Measurements from ENCODE around the gene ETV6. TPM values are rescaled to one million over a fixed set of nuclear protein-coding genes. Genes with fewer than 3 reads are reported as not detected.
"Not testable (repeated sequence)": the region's sequence is repeated elsewhere in the genome, so short reads cannot be mapped to it uniquely, and the experiment has no call there.

The ETV6 gene
- total RNA-seq, 1 donor from 2014 or later = 33.4 TPM

- H3K9me3 Mint-ChIP-seq (ENCODE audit: low read depth) = peaks cover 21% of the 10 kb centered on the region
- no peak overlapping the region for H3K4me3 Mint-ChIP-seq (ENCODE audit: unreplicated experiment)
- peaks cover 14% of the 10 kb centered on the region for H3K36me3 Mint-ChIP-seq (ENCODE audit: low read depth)
- H3K4me1 Mint-ChIP-seq (ENCODE audit: low read depth) = peaks cover 19% of the 10 kb centered on the region
- H3K27ac Mint-ChIP-seq (ENCODE audit: unreplicated experiment) = no peak overlapping the region
- no peaks in the 10 kb centered on the region for H3K27me3 Mint-ChIP-seq (ENCODE audit: low read depth)
- no peak for DNase-seq (ENCODE audit: low spot score)
- no peak for TF ChIP-seq CTCF (IDR thresholded peaks at IDR 0.05)
Observed at GRCh38 chr12:11907625-11908024, 258.2 kb downstream of the ETV6 start.

GRCh38 chr12:11909406-11909805 is 259.9 kb downstream of the ETV6 start:
- not testable (repeated sequence) for H3K4me3 Mint-ChIP-seq (ENCODE audit: unreplicated experiment); H3K27ac Mint-ChIP-seq (ENCODE audit: unreplicated experiment)
- peaks cover 21% of the 10 kb centered on the region for H3K9me3 Mint-ChIP-seq (ENCODE audit: low read depth)

GRCh38 chr12:11916113-11916512 is 266.6 kb downstream of the ETV6 start:
- Mint-ChIP-seq H3K9me3 (ENCODE audit: low read depth) (peaks cover 9% of the 10 kb centered on the region), H3K27ac (ENCODE audit: unreplicated experiment) (no peak overlapping the region), H3K4me1 (ENCODE audit: low read depth) (no peaks in the 10 kb centered on the region), H3K27me3 (ENCODE audit: low read depth) (no peaks in the 10 kb centered on the region), H3K4me3 (ENCODE audit: unreplicated experiment) (no peak overlapping the region), H3K36me3 (ENCODE audit: low read depth) (peaks cover 6% of the 10 kb centered on the region)
- TF ChIP-seq CTCF (IDR thresholded peaks at IDR 0.05) = no peak
- no peak for DNase-seq (ENCODE audit: low spot score)

More at GRCh38 chr12:11909406-11909805, 259.9 kb downstream of the ETV6 start:
- peaks cover 19% of the 10 kb centered on the region for H3K4me1 Mint-ChIP-seq (ENCODE audit: low read depth)
- not testable (repeated sequence) for H3K27me3 Mint-ChIP-seq (ENCODE audit: low read depth); DNase-seq (ENCODE audit: low spot score)
- peaks cover 14% of the 10 kb centered on the region for H3K36me3 Mint-ChIP-seq (ENCODE audit: low read depth)

GRCh38 chr12:11916771-11917170 is 267.3 kb downstream of the ETV6 start:
- Mint-ChIP-seq H3K9me3 (ENCODE audit: low read depth) (peaks cover 7% of the 10 kb centered on the region), H3K4me3 (ENCODE audit: unreplicated experiment) (no peak overlapping the region), H3K36me3 (ENCODE audit: low read depth) (peaks cover 4% of the 10 kb centered on the region), H3K27me3 (ENCODE audit: low read depth) (no peaks in the 10 kb centered on the region), H3K4me1 (ENCODE audit: low read depth) (no peaks in the 10 kb centered on the region), H3K27ac (ENCODE audit: unreplicated experiment) (no peak overlapping the region)
- no peak for TF ChIP-seq CTCF (IDR thresholded peaks at IDR 0.05)
- no peak for DNase-seq (ENCODE audit: low spot score)

GRCh38 chr12:11917501-11917900 is 268.0 kb downstream of the ETV6 start:
- H3K4me3 Mint-ChIP-seq (ENCODE audit: unreplicated experiment) = no peak overlapping the region
- H3K27me3 Mint-ChIP-seq (ENCODE audit: low read depth) = no peaks in the 10 kb centered on the region
- no peak for TF ChIP-seq CTCF (IDR thresholded peaks at IDR 0.05)
- peaks cover 2% of the 10 kb centered on the region for H3K9me3 Mint-ChIP-seq (ENCODE audit: low read depth)
- no peaks in the 10 kb centered on the region for H3K4me1 Mint-ChIP-seq (ENCODE audit: low read depth)
- H3K27ac Mint-ChIP-seq (ENCODE audit: unreplicated experiment) = no peak overlapping the region
- DNase-seq (ENCODE audit: low spot score) = no peak
- no peaks in the 10 kb centered on the region for H3K36me3 Mint-ChIP-seq (ENCODE audit: low read depth)

GRCh38 chr12:11920231-11920630 is 270.8 kb downstream of the ETV6 start:
- Mint-ChIP-seq H3K27ac (ENCODE audit: unreplicated experiment) (no peak overlapping the region), H3K9me3 (ENCODE audit: low read depth) (no peaks in the 10 kb centered on the region), H3K36me3 (ENCODE audit: low read depth) (no peaks in the 10 kb centered on the region), H3K27me3 (ENCODE audit: low read depth) (no peaks in the 10 kb centered on the region), H3K4me3 (ENCODE audit: unreplicated experiment) (no peak overlapping the region), H3K4me1 (ENCODE audit: low read depth) (no peaks in the 10 kb centered on the region)
- no peak for DNase-seq (ENCODE audit: low spot score)
- TF ChIP-seq CTCF (IDR thresholded peaks at IDR 0.05) = no peak
